ENCODE results near the gene SYNE1.
A peak's percentile ranks its signal among the peaks of the same experiment; 100 is the strongest.
"Not testable (repeated sequence)": the region's sequence is repeated elsewhere in the genome, so short reads cannot be mapped to it uniquely, and the experiment has no call there.

SYNE1 gene

DNA sequence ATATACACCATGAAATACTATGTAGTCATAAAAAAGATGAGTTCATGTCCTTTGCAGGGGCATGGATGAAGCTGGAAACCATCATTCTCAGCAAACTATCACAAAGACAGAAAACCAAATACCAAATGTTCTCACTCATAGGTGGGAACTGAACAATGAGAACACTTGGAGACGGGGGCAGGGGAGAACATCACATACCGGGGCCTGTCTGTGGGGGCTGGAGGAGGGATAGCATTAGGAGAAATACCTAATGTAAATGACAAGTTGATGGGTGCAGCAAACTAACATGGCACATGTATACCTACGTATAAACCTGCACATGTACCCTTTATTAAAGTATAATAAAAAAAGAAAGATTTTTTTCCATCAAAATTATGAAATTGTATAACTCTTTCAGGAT lies 22.4 kb downstream of the SYNE1 start:
- DNase-seq = not testable (repeated sequence)

DNA sequence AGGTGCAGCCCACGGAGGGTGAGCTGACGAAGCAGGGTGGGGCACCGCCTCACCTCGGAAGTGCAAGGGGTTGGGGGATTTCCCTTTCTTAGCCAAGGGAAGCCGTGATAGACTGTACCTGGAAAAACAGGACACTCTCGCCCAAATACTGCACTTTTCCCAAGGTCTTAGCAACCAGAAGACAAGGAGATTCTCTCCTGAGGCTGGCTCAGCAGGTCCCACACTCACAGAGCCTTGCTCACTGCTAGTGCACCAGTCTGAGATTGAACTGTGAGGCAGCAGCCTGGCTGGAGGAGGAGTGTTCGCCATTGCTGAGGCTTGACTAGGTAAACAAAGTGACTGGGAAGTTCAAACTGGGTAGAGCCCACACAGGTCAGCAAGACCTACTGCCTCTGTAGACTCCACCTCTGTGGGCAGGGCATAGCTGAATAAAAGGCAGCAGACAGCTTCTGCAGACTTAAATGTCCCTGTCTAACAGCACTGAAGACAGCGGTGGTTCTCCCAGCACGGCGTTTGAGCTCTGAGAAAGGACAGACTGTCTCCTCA lies 28.0 kb downstream of the SYNE1 start:
- DNase-seq = no peak

DNA sequence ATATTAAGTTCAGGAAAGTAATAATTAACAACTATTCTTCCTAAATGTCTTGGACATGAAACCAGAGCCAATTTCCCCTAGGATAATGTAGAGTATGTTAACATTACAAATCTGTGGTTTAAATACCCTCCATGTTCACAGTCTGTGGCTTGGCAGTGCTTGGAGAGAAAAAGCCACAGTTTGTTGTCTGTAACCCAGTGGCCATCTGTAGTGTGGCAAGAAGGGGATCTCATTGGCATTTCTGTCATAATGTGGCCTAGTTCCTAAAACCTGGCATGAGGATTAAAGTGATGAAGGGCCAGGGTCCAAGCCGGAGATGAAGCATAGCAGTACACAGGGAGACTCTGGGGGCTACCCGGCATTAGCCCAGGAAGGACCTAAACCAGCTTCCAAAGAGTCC lies 31.2 kb downstream of the SYNE1 start:
- DNase-seq = peak; percentile 12

DNA sequence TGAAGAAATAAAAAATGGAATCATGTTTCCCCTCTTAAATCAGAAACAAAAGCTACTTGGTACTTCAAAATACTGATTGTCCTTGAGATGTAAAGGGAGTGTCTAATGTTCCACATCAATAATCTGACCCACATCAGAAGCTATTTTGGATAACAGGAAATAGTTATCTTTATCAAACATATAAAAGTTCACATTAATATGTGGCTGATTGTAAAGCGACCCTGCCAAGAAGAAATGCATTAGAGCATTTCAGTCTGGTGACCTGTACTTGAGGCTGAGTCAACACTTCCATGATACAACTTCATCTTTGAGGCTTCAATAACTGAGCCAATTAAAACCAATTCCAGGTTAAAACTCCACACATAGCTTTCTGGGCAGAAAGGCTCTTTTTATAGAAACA lies 31.8 kb downstream of the SYNE1 start:
- peak; percentile 24 for DNase-seq

DNA sequence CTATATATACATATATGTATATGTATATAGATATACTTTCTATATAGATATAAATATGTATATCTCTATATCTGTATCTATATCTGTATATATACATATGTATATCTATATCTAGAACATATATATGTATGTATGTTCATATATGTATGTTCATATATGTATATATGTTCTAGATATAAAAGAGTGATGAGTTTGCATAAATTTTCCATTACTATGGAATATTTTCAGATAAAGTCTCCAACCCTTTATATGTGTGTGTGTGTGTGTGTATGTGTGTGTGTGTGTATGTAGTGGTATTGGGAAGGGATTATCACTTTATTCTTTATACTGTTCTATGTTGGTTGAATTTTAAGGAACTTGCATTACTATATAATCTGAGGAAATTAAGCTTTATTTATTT lies 33.3 kb downstream of the SYNE1 start:
- DNase-seq = no peak

DNA sequence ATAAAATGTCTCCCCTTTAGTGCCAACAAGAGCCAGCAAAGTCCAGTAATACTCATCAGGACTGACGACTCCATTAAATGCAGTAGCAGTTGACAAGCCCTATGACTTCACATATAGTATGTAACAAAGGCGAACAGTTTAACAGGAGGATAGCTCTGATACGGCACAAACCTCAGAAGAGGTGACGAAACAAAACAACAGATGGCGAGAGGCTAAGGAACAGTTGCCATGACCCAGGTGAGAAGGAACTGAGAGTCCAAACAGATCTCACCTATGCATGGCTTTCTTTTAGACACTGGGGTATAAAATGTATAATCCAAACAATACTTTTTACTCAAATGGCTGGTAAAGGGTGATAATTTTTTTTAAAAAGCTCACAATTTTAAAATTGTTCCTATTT lies 37.1 kb downstream of the SYNE1 start:
- DNase-seq = no peak

DNA sequence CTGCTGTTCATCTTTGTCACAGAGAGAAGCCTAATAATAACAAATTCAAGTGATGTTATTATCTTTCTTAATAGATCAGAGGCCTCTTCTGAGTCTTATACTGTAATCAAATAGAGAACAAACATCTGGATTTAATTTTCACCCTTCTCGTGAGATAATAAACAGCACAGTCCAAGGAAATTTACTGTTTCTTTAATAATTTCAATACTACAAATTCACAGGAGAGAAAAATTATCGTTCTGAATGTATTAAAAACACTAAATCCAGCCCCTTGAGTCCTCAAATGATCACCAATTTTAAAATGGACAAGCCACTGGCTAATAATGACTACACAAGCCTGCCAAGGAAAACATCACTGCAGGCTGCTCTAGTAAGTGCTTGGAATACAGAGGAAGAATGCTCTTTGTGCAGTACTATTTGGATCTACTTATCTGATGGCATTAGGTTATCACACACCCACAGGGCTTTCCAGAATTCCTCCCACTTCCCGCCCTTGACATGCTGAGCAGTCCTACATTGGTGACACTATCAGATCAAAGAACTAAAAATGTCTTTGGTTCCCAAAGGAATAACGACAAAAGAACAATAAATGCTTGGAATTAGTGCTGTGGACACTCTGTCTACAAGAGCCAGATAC lies 38.1 kb downstream of the SYNE1 start:
- DNase-seq = peak; percentile 15

DNA sequence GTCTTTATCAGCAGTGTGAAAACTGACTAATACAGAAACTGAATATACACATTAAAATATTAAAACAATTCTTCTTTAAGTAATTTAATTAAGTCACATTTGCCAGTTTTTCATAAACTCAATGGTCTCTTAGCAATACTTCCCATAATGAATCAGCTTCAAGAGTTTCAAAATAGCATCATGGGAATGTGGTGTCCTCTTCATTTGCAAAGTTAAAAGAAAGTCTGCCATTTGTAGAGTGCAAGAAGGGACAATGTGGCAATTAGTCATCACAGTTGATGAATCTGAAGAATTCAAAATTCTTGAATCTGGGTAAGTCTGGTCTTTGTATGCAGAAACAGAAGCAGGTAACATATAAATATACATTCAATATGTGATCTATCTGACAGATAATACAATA lies 38.7 kb downstream of the SYNE1 start:
- peak; percentile 13 for DNase-seq

DNA sequence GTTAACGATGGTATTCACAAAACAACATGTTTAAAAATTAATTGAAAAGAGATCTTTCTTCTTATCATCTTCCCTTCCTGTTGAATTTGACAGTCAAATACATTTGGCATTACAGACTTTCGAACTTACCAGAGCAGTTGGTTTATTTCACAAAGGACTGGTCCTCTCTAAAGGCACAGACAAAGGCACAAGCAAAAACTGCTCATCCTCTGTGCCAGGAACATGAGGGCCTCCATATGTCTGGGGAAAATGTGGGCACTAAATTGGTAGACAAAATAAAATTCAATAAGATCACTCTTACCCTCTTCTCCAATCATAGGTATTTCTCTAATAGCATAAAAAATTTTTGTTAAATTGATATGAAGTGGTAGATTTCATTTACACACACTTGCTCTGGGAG lies 40.4 kb downstream of the SYNE1 start:
- no peak for DNase-seq

DNA sequence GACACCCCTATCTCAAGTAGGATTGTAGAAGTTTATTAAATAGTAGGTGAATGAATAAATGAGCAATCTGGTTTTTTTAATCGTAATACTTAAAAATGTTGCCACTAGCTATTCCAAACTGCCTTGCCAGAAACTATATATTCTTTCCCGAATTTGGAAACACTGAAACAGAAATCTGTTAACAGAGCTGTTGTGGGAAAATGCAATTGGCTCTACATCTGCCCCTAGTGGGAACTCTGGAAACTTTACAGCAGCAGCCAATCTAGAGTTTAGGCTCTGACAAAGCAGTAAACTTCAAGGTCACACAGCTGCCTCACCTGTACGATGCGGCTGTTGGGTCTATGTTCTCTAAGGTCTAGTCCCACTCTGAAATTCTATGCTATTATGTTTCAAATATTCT lies 41.7 kb downstream of the SYNE1 start:
- DNase-seq = no peak

DNA sequence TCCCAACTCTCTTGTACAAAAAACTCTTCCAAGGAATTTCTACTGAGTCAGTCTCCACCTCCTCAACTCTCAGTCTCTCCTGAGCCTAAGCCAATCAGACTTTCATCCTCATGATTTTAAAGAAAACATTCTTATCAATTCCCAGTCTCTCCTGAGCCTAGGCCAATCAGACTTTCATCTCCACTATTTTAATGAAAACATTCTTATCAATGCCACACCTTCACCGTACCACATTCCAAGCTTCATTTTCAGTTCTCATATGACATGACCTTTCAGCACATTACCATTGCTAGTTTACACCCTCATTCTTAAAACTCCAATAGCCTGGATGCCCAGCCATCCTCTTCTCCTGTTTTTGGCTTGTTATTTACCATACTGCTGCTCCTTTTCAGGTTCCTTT lies 42.5 kb downstream of the SYNE1 start:
- no peak for DNase-seq

DNA sequence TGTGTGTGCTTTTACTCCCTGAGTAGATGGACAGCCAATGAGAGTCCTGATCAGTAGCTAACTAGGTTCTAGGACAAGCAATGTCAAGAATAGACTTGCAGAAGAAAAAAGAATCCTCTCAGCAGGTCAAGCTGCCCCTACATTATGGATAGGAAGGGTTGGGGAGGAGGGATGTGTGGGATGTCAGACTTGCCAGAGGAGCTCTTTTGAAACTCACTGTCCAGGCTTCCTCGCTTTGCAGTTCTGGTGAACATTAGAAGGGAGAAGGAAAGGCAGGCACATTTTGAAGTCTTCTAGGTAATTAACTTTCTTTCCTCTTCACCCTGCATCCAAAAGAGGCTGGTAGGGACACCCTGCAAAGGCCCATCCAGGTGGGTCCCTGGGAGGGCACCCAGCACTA lies 48.7 kb downstream of the SYNE1 start:
- no peak for DNase-seq

DNA sequence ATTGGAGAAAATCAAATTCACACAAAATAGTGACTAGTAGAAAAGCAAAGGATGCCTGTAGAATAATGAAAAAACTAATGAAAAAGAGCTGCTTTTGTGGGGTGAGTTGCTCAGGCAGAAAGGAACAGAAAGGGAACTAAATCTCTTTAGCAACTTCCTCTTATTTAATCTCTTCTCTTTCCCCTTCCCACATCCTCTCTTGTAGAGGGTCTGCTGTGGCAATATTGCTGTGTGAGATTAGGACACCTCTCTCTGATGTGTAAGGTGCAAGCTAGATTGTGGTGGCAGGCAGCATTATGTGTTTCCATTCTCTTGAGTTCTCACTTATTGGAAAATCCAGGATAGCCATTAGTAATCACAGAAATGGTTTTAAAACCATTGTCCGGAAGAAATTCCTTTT lies 49.7 kb downstream of the SYNE1 start:
- no peak for DNase-seq

DNA sequence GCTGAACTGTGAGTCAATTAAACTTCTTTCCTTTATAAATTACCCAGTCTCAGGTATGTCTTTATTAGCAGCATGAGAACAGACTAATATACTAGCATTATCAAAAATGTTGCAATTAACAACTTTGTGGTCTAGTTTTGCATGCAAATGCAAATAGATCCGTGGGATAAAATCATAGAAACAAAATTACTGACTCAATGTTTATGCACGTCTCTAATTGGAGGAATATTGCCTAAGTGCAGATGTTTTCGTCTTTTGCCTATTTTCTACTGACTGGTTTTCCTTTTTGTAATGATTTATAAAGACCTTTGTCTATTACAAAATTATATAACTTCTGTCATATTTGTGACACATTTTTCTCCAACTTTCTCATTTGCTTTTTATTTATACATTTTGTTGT lies 51.9 kb downstream of the SYNE1 start:
- DNase-seq = no peak

DNA sequence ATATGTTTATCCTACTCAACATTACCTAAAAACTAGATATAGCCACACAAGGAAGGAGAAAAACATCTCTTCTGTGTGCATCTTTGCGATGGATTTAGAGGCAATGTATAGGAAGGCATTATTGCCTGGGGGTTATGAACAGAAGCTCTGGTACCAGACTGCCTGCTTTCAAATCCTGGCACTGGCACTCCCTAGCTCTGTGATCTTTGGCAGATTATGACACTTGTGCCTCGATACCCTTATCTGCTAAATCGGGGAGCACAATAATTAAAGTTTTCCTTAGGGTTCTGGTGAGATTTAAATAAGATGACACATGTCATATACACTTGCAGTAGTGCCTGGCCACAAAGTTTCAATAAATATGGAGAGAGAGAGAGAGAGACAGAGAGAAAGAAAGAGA lies 53.3 kb downstream of the SYNE1 start:
- no peak for DNase-seq

DNA sequence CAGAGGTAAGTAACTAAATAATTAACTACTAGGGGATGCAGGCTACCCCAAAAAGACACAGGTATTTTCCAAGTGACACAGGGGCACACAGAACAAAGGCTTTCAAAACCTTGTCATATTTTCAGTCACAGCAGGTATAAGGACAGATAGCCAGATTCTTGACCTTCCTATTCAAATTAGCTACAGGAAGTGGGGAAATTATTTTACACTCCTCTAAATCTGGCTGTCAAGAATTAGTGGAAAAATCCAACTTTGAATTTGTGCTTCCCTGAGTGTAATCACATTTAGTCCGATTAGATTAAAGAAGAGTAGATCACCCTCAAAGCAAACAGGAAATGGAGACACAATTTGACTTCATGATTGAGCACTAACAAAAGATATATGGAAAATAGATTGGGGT lies 60.6 kb downstream of the SYNE1 start:
- no peak for DNase-seq

DNA sequence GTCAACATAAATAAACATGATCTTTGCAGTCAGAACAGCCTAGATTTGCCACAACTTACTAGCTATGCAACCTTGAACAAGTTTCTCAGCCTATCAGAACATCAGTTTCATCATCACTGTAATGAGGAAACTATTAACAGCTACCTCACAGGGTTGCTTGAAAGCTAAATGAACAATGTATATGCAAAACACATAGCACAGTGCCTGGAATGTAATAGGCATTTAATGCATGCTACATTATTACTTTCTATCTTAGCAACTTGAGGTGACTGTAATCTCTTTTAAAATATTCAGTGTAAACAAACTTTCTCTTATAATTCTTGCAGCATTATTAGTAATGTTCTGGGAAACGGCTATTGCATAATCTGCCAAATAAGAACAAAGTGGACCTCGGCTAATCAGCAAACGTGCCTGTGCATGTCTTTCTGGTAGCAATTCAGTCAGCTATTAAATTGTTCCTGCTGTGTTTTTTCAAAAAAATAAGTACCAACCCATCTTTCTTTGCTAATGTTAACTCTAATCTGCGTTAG lies 61.5 kb downstream of the SYNE1 start:
- DNase-seq = peak; percentile 28

DNA sequence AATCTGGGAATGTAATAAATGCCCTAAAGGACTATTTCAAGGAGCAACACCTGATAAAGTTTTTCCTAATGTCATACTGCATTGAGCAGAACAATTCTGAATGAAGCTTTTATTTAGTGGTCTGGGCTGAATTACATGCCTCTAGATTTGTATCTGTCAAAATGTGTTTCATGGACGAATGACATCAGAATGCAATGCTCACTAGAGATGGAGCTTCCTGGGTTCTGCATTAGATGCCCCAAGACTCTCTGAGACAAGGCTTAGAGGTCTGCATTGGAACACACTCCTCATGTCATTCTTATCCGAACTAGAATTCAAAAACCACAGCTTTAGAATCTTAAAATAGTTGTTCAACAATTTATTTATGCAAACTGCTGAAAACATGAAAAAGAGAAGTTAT lies 62.0 kb downstream of the SYNE1 start:
- DNase-seq = no peak

DNA sequence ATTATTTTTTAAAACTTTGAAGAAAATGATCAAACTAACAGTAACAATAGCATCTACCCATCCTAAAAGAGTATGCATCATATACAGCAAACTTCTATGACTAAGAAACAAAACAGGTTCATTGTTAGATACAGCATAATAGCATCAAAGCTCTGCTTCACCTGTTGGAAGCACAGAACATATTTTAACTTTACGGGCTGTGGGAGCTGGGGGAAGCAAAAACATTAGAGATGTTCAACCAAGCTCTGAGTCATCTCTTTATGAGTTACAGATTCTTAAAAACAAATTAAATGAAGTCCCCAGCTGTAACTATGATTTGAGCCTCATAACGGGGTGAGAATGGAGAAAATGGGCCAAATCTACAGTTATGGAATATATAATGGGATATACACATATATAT lies 63.4 kb downstream of the SYNE1 start:
- DNase-seq = no peak

DNA sequence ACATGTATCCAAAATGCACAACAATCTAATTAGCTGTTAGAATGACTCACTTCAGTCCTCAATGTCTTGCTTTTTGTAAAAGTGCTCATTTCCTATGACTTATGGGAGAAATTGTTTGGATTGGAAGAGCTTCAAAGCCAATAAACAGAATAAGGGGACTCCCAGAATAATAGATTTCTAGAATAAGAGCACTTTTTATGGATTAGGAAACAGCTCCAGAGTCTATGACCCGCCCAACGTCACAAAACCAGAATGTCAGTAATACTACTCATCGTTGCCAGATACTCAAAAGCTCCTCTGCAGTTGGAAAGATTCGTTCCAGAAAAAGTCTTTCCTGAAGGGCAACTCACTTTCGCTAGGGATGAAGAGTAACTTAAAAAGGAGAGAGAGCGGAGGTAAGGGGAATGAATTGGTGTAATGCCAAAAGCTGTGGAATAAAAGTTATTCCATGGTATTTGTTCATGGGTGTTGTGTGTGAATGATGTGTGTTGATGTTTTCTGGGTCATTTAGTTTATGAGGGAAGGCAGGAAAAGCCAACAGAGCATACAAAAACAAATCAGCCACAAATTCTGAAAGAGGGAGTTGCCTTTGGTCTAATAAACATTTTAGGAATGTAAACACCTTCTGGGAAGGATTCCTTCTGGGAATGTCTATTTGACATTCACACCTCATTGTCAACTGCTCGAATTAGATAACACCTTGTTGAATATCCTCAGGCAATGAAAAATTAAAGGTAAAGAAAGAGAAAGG lies 64.6 kb downstream of the SYNE1 start:
- no peak for DNase-seq

DNA sequence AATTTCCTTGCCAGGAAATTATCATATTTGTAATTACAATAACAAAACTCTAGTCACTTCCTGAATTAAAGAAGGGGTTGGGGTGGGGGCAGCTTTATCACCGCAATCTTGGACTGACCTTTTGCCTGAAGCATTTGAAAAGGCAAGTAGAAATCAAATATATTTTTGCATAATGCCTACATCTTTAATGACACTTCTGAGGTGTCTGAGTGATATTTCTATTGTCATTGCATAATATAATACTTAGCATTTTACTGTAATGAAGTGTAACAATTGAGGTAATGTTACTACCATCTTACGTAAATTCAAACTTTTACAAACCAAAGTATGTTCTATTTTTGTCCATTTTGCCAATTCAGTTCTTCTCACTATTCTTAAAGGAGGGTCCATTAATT lies 65.2 kb downstream of the SYNE1 start:
- DNase-seq = no peak

DNA sequence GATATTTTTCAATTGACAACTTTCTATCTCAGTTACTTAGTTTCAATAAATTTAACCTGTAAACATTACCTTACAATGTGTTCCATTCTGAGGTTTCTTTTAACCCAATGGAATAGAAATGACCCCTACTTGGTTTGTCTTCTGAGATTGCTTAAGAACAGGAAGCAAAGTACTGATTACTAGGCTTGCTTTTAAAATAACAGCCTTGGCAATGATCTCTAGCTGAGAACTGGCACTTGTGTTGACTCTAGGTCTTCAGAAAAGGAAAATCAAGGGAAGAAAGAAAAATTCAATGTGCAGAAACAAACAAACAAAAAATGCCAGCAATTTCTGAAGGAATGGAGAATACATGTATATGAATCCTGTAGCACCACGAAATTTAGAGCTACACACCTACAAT lies 66.1 kb downstream of the SYNE1 start:
- no peak for DNase-seq

DNA sequence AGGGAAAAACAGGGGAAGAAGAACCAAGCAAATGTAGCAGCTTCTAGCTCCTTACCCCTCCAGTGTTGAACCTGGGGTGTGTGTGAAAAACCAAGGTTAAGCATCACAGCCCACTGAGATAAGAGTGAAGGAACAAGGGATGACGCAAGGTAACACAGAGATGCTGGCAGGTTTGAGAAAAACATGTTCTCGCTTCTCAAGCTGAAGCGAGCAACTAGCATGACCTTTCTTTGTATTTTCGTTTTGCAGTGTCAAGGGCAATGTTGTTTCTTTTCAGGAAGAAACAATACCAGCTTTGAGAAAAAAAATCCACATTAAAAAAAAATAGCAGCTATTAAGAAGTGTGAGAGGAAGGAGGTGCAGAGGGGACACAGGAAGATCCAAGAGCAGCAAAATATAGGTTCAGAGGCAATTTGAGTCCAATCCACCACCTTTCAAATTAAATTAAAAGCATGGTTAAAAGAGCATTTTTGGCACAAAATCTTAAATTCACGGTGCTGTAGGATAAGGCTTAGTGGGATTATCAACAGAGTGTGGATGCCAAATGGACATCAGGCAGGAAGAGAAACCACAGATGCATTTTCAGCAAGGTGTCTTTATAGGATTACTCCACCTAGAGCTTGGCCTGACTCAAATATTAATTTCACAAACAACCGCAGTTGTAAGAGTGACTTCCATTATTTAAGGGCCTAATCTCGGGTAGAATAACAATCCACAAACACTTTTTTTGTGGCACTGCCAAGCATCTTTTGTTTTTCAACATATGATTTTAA lies 70.9 kb downstream of the SYNE1 start:
- DNase-seq = no peak

Measured in fibroblast of skin of abdomen (primary cell).